ENCODE measurements around the gene RIPOR2.
A peak's percentile ranks its signal among the peaks of the same experiment; 100 is the strongest.
"Not testable (repeated sequence)": the region's sequence is repeated elsewhere in the genome, so short reads cannot be mapped to it uniquely, and the experiment has no call there.

Gene RIPOR2

GRCh38 chr6:24933266-24933665 is 2.5 kb downstream of the RIPOR2 start:
- Histone ChIP-seq H3K4me3 (ENCODE audit: low read length in 2 of 2) (no peak overlapping the region), H3K9me3 (ENCODE audit: control insufficient read depth in 2 of 2, low read length in 2 of 2) (no peaks in the 10 kb centered on the region), H3K9ac (ENCODE audit: low read length in 2 of 2) (no peak overlapping the region), H3K27ac (ENCODE audit: low read length) (no peak overlapping the region), H3K36me3 (ENCODE audit: control insufficient read depth in 2 of 2, insufficient read depth in 2 of 2, low read length in 2 of 2) (no peaks in the 10 kb centered on the region), H3K4me1 (ENCODE audit: control insufficient read depth, insufficient read depth, low read length) (peaks cover 15% of the 10 kb centered on the region), H3K27me3 (ENCODE audit: control insufficient read depth in 1 of 2, insufficient read depth in 2 of 2, low read length in 2 of 2) (no peaks in the 10 kb centered on the region)

GRCh38 chr6:24932832-24933231 is 2.9 kb downstream of the RIPOR2 start:
- H3K4me3 ChIP-seq (ENCODE audit: low read length in 2 of 2) = no peak overlapping the region
- H3K4me1 ChIP-seq (ENCODE audit: control insufficient read depth, insufficient read depth, low read length) = peaks cover 15% of the 10 kb centered on the region
- H3K27me3 ChIP-seq (ENCODE audit: control insufficient read depth in 1 of 2, insufficient read depth in 2 of 2, low read length in 2 of 2) = no peaks in the 10 kb centered on the region
- no peaks in the 10 kb centered on the region for H3K9me3 ChIP-seq (ENCODE audit: control insufficient read depth in 2 of 2, low read length in 2 of 2)
- H3K9ac ChIP-seq (ENCODE audit: low read length in 2 of 2) = no peak overlapping the region
- H3K27ac ChIP-seq (ENCODE audit: low read length) = no peak overlapping the region
- no peaks in the 10 kb centered on the region for H3K36me3 ChIP-seq (ENCODE audit: control insufficient read depth in 2 of 2, insufficient read depth in 2 of 2, low read length in 2 of 2)

- no peak overlapping the region for H3K9ac ChIP-seq (ENCODE audit: low read length in 2 of 2)
- H3K4me3 ChIP-seq (ENCODE audit: low read length in 2 of 2) = no peak overlapping the region
- peaks cover 15% of the 10 kb centered on the region for H3K4me1 ChIP-seq (ENCODE audit: control insufficient read depth, insufficient read depth, low read length)
- no peaks in the 10 kb centered on the region for H3K36me3 ChIP-seq (ENCODE audit: control insufficient read depth in 2 of 2, insufficient read depth in 2 of 2, low read length in 2 of 2)
- no peaks in the 10 kb centered on the region for H3K27me3 ChIP-seq (ENCODE audit: control insufficient read depth in 1 of 2, insufficient read depth in 2 of 2, low read length in 2 of 2)
- no peaks in the 10 kb centered on the region for H3K9me3 ChIP-seq (ENCODE audit: control insufficient read depth in 2 of 2, low read length in 2 of 2)
- H3K27ac ChIP-seq (ENCODE audit: low read length) = no peak overlapping the region
Observed at GRCh38 chr6:24931718-24932691, 3.8 kb downstream of the RIPOR2 start.

GRCh38 chr6:24931296-24931695 is 4.5 kb downstream of the RIPOR2 start:
- H3K9me3 ChIP-seq (ENCODE audit: control insufficient read depth in 2 of 2, low read length in 2 of 2) = no peaks in the 10 kb centered on the region
- H3K4me1 ChIP-seq (ENCODE audit: control insufficient read depth, insufficient read depth, low read length) = peaks cover 15% of the 10 kb centered on the region
- no peak overlapping the region for H3K9ac ChIP-seq (ENCODE audit: low read length in 2 of 2)
- no peaks in the 10 kb centered on the region for H3K36me3 ChIP-seq (ENCODE audit: control insufficient read depth in 2 of 2, insufficient read depth in 2 of 2, low read length in 2 of 2)
- no peak overlapping the region for H3K27ac ChIP-seq (ENCODE audit: low read length)
- no peak overlapping the region for H3K4me3 ChIP-seq (ENCODE audit: low read length in 2 of 2)
- H3K27me3 ChIP-seq (ENCODE audit: control insufficient read depth in 1 of 2, insufficient read depth in 2 of 2, low read length in 2 of 2) = no peaks in the 10 kb centered on the region

GRCh38 chr6:24930431-24930871 is 5.3 kb downstream of the RIPOR2 start:
- Histone ChIP-seq H3K9me3 (ENCODE audit: control insufficient read depth in 2 of 2, low read length in 2 of 2) (no peaks in the 10 kb centered on the region), H3K27ac (ENCODE audit: low read length) (no peak overlapping the region), H3K9ac (ENCODE audit: low read length in 2 of 2) (no peak overlapping the region), H3K36me3 (ENCODE audit: control insufficient read depth in 2 of 2, insufficient read depth in 2 of 2, low read length in 2 of 2) (no peaks in the 10 kb centered on the region), H3K27me3 (ENCODE audit: control insufficient read depth in 1 of 2, insufficient read depth in 2 of 2, low read length in 2 of 2) (no peaks in the 10 kb centered on the region), H3K4me1 (ENCODE audit: control insufficient read depth, insufficient read depth, low read length) (peaks cover 15% of the 10 kb centered on the region), H3K4me3 (ENCODE audit: low read length in 2 of 2) (peak overlapping the region in 1 of 2 donors; percentile 1)

- H3K4me1 ChIP-seq (ENCODE audit: control insufficient read depth, insufficient read depth, low read length) = peaks cover 15% of the 10 kb centered on the region
- H3K27me3 ChIP-seq (ENCODE audit: control insufficient read depth in 1 of 2, insufficient read depth in 2 of 2, low read length in 2 of 2) = no peaks in the 10 kb centered on the region
- H3K27ac ChIP-seq (ENCODE audit: low read length) = no peak overlapping the region
- no peak overlapping the region for H3K9ac ChIP-seq (ENCODE audit: low read length in 2 of 2)
- H3K36me3 ChIP-seq (ENCODE audit: control insufficient read depth in 2 of 2, insufficient read depth in 2 of 2, low read length in 2 of 2) = no peaks in the 10 kb centered on the region
- no peak overlapping the region for H3K4me3 ChIP-seq (ENCODE audit: low read length in 2 of 2)
- H3K9me3 ChIP-seq (ENCODE audit: control insufficient read depth in 2 of 2, low read length in 2 of 2) = no peaks in the 10 kb centered on the region
Observed at GRCh38 chr6:24929242-24929641, 6.5 kb downstream of the RIPOR2 start.

- Histone ChIP-seq H3K9me3 (ENCODE audit: control insufficient read depth in 2 of 2, low read length in 2 of 2) (no peaks in the 10 kb centered on the region), H3K36me3 (ENCODE audit: control insufficient read depth in 2 of 2, insufficient read depth in 2 of 2, low read length in 2 of 2) (no peaks in the 10 kb centered on the region), H3K9ac (ENCODE audit: low read length in 2 of 2) (no peak overlapping the region), H3K27ac (ENCODE audit: low read length) (no peak overlapping the region), H3K4me1 (ENCODE audit: control insufficient read depth, insufficient read depth, low read length) (peaks cover 15% of the 10 kb centered on the region), H3K27me3 (ENCODE audit: control insufficient read depth in 1 of 2, insufficient read depth in 2 of 2, low read length in 2 of 2) (no peaks in the 10 kb centered on the region), H3K4me3 (ENCODE audit: low read length in 2 of 2) (no peak overlapping the region)
Observed at GRCh38 chr6:24927985-24928745, 7.6 kb downstream of the RIPOR2 start.

- no peaks in the 10 kb centered on the region for H3K9me3 ChIP-seq (ENCODE audit: control insufficient read depth in 2 of 2, low read length in 2 of 2)
- no peak overlapping the region for H3K27ac ChIP-seq (ENCODE audit: low read length)
- H3K4me3 ChIP-seq (ENCODE audit: low read length in 2 of 2) = no peak overlapping the region
- no peaks in the 10 kb centered on the region for H3K27me3 ChIP-seq (ENCODE audit: control insufficient read depth in 1 of 2, insufficient read depth in 2 of 2, low read length in 2 of 2)
- H3K9ac ChIP-seq (ENCODE audit: low read length in 2 of 2) = no peak overlapping the region
- peaks cover 15% of the 10 kb centered on the region for H3K4me1 ChIP-seq (ENCODE audit: control insufficient read depth, insufficient read depth, low read length)
- no peaks in the 10 kb centered on the region for H3K36me3 ChIP-seq (ENCODE audit: control insufficient read depth in 2 of 2, insufficient read depth in 2 of 2, low read length in 2 of 2)
Observed at GRCh38 chr6:24927277-24927955, 8.3 kb downstream of the RIPOR2 start.

GRCh38 chr6:24926647-24927046 is 9.1 kb downstream of the RIPOR2 start:
- H3K4me1 ChIP-seq (ENCODE audit: control insufficient read depth, insufficient read depth, low read length) = peaks cover 15% of the 10 kb centered on the region
- not testable (repeated sequence) for H3K9ac ChIP-seq (ENCODE audit: low read length in 2 of 2); H3K4me3 ChIP-seq (ENCODE audit: low read length in 2 of 2); H3K36me3 ChIP-seq (ENCODE audit: control insufficient read depth in 2 of 2, insufficient read depth in 2 of 2, low read length in 2 of 2); H3K27me3 ChIP-seq (ENCODE audit: control insufficient read depth in 1 of 2, insufficient read depth in 2 of 2, low read length in 2 of 2); H3K9me3 ChIP-seq (ENCODE audit: control insufficient read depth in 2 of 2, low read length in 2 of 2); H3K27ac ChIP-seq (ENCODE audit: low read length)

- no peak overlapping the region for H3K27ac ChIP-seq (ENCODE audit: low read length)
- H3K4me1 ChIP-seq (ENCODE audit: control insufficient read depth, insufficient read depth, low read length) = peaks cover 11% of the 10 kb centered on the region
- H3K36me3 ChIP-seq (ENCODE audit: control insufficient read depth in 2 of 2, insufficient read depth in 2 of 2, low read length in 2 of 2) = no peaks in the 10 kb centered on the region
- H3K27me3 ChIP-seq (ENCODE audit: control insufficient read depth in 1 of 2, insufficient read depth in 2 of 2, low read length in 2 of 2) = no peaks in the 10 kb centered on the region
- H3K9ac ChIP-seq (ENCODE audit: low read length in 2 of 2) = no peak overlapping the region
- H3K4me3 ChIP-seq (ENCODE audit: low read length in 2 of 2) = no peak overlapping the region
- no peaks in the 10 kb centered on the region for H3K9me3 ChIP-seq (ENCODE audit: control insufficient read depth in 2 of 2, low read length in 2 of 2)
Observed at GRCh38 chr6:24926192-24926591, 9.6 kb downstream of the RIPOR2 start.

All from stomach smooth muscle (tissue), 2 donors.